Right cardiac atrium (tissue), 5 donors: ENCODE data around the gene LGR6. TPM values are rescaled to one million over a fixed set of nuclear protein-coding genes. Genes with fewer than 3 reads are reported as not detected.
A peak's percentile ranks its signal among the peaks of the same experiment; 100 is the strongest.
"Not testable (repeated sequence)": the region's sequence is repeated elsewhere in the genome, so short reads cannot be mapped to it uniquely, and the experiment has no call there.

Experiments used
- ATAC-seq, 2 donors: fragments of 200-7000 bp; cut with Tn5 transposase; one replicate each; pipeline versions ENCODE4 v1.8.0 to v1.9.1; 2020; ENCODE audit warnings: moderate library complexity in 2 of 2, mild to moderate bottlenecking in 1 of 2
- DNase-seq, 3 donors: peaks; one replicate each; pipeline ENCODE4 v3.0.0-alpha.2; 2020
- H3K27ac ChIP-seq: one replicate; pipeline ENCODE4 v1.5.1; 2013; ENCODE audit warnings: mild to moderate bottlenecking, low read length, control low read depth, moderate library complexity
- H3K27me3 ChIP-seq: one replicate; pipeline ENCODE4 v1.6.1; 2013; ENCODE audit not compliant: control insufficient read depth, insufficient read depth
- H3K4me1 ChIP-seq: one replicate; pipeline ENCODE4 v1.6.1; 2013; ENCODE audit warnings: low read length; ENCODE audit not compliant: control insufficient read depth, insufficient read depth
- H3K4me3 ChIP-seq: one replicate; pipeline ENCODE4 v1.5.1; 2013; ENCODE audit warnings: low read length, control low read depth
- H3K9me3 ChIP-seq: one replicate; pipeline ENCODE4 v1.6.1; 2013; ENCODE audit warnings: low read length; ENCODE audit not compliant: control insufficient read depth
- WGBS: extraction: QIAGEN DNeasy Blood & Tissue Kit; methylation state at CpG from one replicate; pipeline ENCODE4 v1.1.7; 2013; 5-methylcytosine and 5-hydroxymethylcytosine counted together
- intact Hi-C, 4 donors: fragments of 100-400 bp; cut with DNase I; formaldehyde crosslinking; loops; one replicate each; pipeline versions ENCODE4 v1.11.0 to v1.14.0; 2022 to 2023
- polyA plus RNA-seq: library from polyadenylated mRNA; stranded (reverse); fragments of 200-250 nt; gene quantifications from one replicate; pipeline ENCODE4 v1.2.3, GENCODE V29; 2013
- total RNA-seq, 4 donors: library from RNA; stranded (reverse); fragmentation: NEBNext Ultra II Directional; extraction: Animal tissue kit (Norgen Biotek cat#: 25700); gene quantifications; one replicate each; pipeline ENCODE4 v1.2.1, GENCODE V29; 2021
- donor health status: healthy with polysubstance abuse.
- donor health status: DM: no; HTN: yes; CAD: no.
- donor health status: DM: no; HTN: no; CAD: no.
- donor health status: DM: no; HTN: yes; CAD: no; lungs with severe emphysema.
- donor health status: DM: yes; HTN: yes; CAD: no.

LGR6 gene
- total and polyA plus RNA-seq, 5 donors, result 22.4 to 52.7 (median 29.0) TPM

DNA sequence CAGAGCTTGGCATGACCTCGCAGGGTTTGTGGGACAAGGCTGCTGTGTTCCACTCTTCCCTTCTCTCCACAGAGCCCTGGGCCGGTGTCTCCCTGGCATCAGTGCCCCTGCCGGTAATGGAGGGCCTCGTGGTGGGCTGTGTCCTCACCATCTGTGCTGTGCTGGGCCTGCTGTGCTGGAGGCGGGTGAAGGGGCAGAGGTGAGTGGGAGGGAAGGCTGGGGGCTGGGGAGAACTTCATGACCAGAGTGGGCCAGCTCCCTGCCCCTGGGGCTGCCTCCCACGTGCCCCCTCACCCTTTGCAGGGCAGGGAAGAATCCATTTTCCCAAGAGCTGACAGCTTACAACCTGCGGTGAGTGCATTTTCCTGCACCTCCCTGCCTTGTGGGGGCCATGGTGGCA, 12.0 kb upstream of the LGR6 start:
- Histone ChIP-seq H3K4me3 (no peak overlapping the region), H3K4me1 (no peaks in the 10 kb centered on the region), H3K27ac (no peak overlapping the region), H3K9me3 (no peaks in the 10 kb centered on the region), H3K27me3 (no peaks in the 10 kb centered on the region)
- 86% methylated on average over 7 of the region's 7 CpGs for WGBS
- intact Hi-C loops, result loop anchor here in 1 of 4 donors (10.0 kb wide), 1 partner anchor 533 kb away; the partner anchor contains the start of gene SYT2
- ATAC-seq (no peak), DNase-seq (no peak)

GRCh38 chr1:202182040-202182877, 11.3 kb upstream of the LGR6 start:
- intact Hi-C loops, result loop anchor here in 1 of 4 donors (10.0 kb wide), 1 partner anchor 533 kb away; the partner anchor contains the start of gene SYT2
- WGBS, result 86% methylated on average over 8 of the region's 8 CpGs
- Histone ChIP-seq H3K4me1 (no peaks in the 10 kb centered on the region), H3K27me3 (no peaks in the 10 kb centered on the region), H3K9me3 (no peaks in the 10 kb centered on the region), H3K4me3 (no peak overlapping the region), H3K27ac (no peak overlapping the region)
- DNase-seq, result no peak
- ATAC-seq, result no peak

DNA sequence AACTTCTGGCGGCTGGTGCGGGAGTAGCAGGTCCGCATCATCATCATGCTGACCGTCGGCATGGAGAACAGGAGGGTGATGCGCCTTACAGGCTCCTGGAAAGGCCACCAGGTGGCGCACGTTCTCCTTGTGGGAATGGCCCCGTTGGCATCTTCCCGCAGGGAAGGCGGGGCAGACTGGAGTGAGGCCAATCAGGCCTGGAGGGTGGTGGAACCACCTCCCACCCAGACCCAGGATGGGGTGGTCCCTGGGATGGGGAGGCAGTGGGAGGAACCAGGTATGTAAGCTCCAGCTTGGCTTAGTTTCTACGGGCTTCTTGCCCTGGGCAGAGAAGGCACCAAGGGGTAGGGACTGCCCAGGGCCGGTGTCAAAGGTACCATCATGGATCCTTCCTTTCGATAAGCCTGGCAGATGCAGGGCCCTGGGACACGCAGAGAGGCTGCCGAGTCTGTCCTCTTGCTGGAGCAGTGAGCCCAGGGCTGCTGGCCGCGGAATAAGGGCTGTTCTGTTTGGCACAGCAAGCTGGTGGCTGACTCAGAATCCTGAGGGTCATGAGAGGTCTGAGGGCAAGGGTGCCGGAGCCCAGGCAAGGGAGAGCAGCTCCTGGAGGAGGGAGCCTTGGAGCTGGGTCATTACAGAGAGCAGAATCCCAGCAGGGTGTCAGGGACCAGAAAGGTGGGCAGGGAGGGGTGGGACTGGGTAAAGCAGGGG, 8.7 kb upstream of the LGR6 start:
- 15% methylated on average over 19 of the region's 19 CpGs for WGBS
- Histone ChIP-seq H3K4me3 (no peak overlapping the region), H3K4me1 (no peaks in the 10 kb centered on the region), H3K27me3 (no peaks in the 10 kb centered on the region), H3K9me3 (no peaks in the 10 kb centered on the region), H3K27ac (no peak overlapping the region)
- intact Hi-C loops, result loop anchor here in 3 of 4 donors (5.0 to 10.0 kb wide), 4 partner anchors 132 to 532 kb away; partner anchors contain the start of gene SYT2 (in 1 of the 3)
- DNase-seq (peak; percentile 82 to 94 (median 92)), ATAC-seq (peak; percentile 59 to 73)

GRCh38 chr1:202186327-202186726, 7.3 kb upstream of the LGR6 start:
- ATAC-seq, result no peak
- intact Hi-C loops, result loop anchor here in 3 of 4 donors (5.0 to 10.0 kb wide), 4 partner anchors 131 to 531 kb away; partner anchors contain the start of gene SYT2 (in 1 of the 3)
- Histone ChIP-seq H3K27ac (no peak overlapping the region), H3K9me3 (no peaks in the 10 kb centered on the region), H3K4me3 (no peak overlapping the region), H3K27me3 (no peaks in the 10 kb centered on the region), H3K4me1 (no peaks in the 10 kb centered on the region)
- no peak for DNase-seq
- 88% methylated on average over 7 of the region's 7 CpGs for WGBS

DNA sequence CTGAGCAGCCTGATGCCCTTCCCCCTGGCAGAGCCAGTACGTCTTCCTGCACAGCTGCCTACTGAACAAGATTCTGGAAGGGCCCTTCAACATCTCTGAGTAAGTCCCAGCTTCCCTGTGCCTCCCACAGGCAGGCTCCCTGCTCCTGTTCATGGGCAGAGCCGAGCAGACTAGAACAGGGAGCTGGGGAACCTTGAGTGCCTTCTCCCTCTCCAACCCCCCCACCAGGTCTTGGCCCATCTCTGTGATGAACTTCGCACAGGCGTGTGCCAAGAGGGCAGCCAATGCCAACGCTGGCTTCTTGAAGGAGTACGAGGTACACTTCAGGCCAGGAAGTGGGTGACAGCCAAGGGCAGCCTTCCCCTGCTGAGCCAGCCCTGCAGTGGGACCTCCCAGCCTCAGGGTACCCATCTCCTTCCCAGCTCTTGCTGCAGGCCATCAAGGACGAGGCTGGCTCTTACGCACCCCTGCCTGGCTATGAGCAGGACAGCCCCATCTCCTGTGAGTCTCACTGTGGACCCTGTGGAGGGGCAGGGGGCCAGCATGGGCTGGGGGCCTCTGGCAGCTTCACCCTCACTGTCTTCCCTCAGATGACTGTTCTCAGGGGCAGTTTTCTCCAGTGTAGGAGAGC, 6.4 kb upstream of the LGR6 start:
- 69% methylated on average over 8 of the region's 8 CpGs for WGBS
- no peak for ATAC-seq
- intact Hi-C loops, result loop anchor here in 3 of 4 donors (5.0 to 10.0 kb wide), 4 partner anchors 130 to 530 kb away; partner anchors contain the start of gene SYT2 (in 1 of the 3)

DNA sequence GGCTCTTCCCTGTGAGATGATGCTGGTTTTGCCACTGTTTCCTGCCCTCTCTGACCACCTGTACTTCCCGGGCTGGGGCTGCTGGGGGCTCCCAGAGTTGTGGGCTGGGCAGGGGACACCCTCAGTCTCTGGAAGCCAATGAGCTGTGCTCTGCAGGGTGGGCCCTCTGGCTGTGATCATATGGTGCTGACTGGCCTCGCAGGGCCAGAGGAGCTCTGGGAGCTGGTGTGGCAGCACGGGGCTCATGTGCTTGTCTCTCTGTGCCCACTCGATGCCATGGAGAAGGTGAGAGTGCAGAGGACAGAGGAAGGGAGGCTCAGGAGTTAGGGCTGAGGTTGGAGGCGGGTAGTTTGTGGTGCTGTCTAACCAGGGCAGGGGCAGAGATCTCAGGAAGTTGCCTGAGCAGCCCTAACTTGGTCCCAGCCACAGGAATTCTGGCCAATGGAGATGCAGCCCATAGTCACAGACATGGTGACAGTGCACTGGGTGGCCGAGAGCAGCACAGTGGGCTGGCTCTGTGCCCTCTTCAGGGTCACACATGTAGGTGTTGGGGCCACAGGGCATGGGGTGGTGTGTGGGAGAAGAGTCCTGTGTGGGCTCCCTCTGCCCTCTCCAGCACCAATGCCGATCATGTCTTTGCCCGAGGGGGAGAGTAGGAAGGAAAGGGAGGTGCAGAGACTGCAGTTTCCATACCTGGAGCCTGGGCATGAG, 5.7 kb upstream of the LGR6 start:
- 65% methylated on average over 8 of the region's 8 CpGs for WGBS
- no peaks in the 10 kb centered on the region for H3K9me3 ChIP-seq
- no peak for DNase-seq
- H3K27ac ChIP-seq, result no peak overlapping the region
- intact Hi-C loops, result loop anchor here in 3 of 4 donors (2.0 to 10.0 kb wide), 5 partner anchors 123 to 529 kb away; partner anchors contain the start of gene SYT2 (in 1 of the 3)
- H3K4me3 ChIP-seq, result no peak overlapping the region
- H3K4me1 ChIP-seq, result no peaks in the 10 kb centered on the region
- H3K27me3 ChIP-seq, result no peaks in the 10 kb centered on the region
- ATAC-seq, result no peak

More for the DNA sequence above, 6.4 kb upstream of the LGR6 start:
- Histone ChIP-seq H3K4me3 (no peak overlapping the region), H3K9me3 (no peaks in the 10 kb centered on the region), H3K27ac (no peak overlapping the region), H3K27me3 (no peaks in the 10 kb centered on the region), H3K4me1 (no peaks in the 10 kb centered on the region)
- DNase-seq, result no peak

- Histone ChIP-seq H3K27ac (no peak overlapping the region), H3K27me3 (no peaks in the 10 kb centered on the region), H3K4me3 (no peak overlapping the region), H3K4me1 (no peaks in the 10 kb centered on the region), H3K9me3 (no peaks in the 10 kb centered on the region)
- DNase-seq (peak; percentile 73 to 93 (median 90)), ATAC-seq (peak; percentile 49 to 69)
- intact Hi-C loops, result loop anchor here in 3 of 4 donors (2.0 to 10.0 kb wide), 5 partner anchors 122 to 528 kb away; partner anchors contain the start of gene SYT2 (in 1 of the 3)
- 51% methylated on average over 20 of the region's 20 CpGs for whole genome bisulfite sequencing
Observed at GRCh38 chr1:202189001-202189790, 4.4 kb upstream of the LGR6 start.

- no peaks in the 10 kb centered on the region for H3K4me1 ChIP-seq
- no peak overlapping the region for H3K27ac ChIP-seq
- DNase-seq (no peak), ATAC-seq (no peak)
- 80% methylated on average over 7 of the region's 7 CpGs for WGBS
- H3K4me3 ChIP-seq, result no peak overlapping the region
- intact Hi-C loops, result loop anchor here (2.0 to 10.0 kb wide), 6 partner anchors 121 to 532 kb away; partner anchors contain the start of gene SYT2 (in 1 of the 4)
- H3K27me3 ChIP-seq, result no peaks in the 10 kb centered on the region
- no peaks in the 10 kb centered on the region for H3K9me3 ChIP-seq
Observed at GRCh38 chr1:202189918-202190715, 3.5 kb upstream of the LGR6 start.

DNA sequence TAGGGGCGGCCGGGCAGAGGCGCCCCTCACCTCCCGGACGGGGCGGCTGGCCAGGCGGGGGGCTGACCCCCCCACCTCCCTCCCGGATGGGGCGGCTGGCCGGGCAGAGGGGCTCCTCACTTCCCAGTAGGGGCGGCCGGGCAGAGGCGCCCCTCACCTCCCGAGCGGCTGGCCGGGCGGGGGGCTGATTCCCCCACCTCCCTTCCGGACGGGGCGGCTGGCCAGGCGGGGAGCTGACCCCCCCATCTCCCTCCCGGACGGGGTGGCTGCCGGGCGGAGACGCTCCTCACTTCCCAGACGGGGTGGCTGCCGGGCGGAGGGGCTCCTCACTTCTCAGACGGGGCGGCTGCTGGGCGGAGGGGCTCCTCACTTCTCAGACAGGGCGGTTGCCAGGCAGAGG, 2.2 kb upstream of the LGR6 start:
- H3K4me1 ChIP-seq, ATAC-seq, H3K27ac ChIP-seq, H3K9me3 ChIP-seq, DNase-seq, H3K4me3 ChIP-seq, H3K27me3 ChIP-seq: not testable (repeated sequence)
- intact Hi-C loops, result loop anchor here in 1 of 4 donors (5.0 kb wide), 1 partner anchor 531 kb away; no protein-coding TSS in a partner anchor
- WGBS, result 89% methylated on average over 21 of the region's 33 CpGs
